ENCODE results near the gene USP33.

DNA sequence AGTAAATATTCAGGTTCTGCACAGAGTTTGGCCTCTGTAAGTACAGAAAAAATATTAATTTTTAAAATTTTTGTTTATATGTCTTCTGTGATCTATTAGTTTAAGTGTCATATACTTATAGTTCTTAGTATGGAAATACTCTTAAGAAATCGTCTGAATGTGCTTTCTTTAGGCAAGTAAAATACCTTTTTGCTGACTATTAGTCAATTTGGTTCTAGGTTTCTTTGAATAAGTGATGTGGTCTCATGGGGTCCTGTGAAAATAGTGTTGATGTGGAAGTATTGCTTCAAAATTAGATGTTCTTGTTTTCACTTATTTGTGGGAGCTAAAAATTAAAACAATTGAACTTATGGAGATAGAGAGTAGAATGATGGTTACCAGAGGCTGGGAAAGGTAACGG lies 43.7 kb upstream of the USP33 start:
- TF ChIP-seq, protein P1, sequence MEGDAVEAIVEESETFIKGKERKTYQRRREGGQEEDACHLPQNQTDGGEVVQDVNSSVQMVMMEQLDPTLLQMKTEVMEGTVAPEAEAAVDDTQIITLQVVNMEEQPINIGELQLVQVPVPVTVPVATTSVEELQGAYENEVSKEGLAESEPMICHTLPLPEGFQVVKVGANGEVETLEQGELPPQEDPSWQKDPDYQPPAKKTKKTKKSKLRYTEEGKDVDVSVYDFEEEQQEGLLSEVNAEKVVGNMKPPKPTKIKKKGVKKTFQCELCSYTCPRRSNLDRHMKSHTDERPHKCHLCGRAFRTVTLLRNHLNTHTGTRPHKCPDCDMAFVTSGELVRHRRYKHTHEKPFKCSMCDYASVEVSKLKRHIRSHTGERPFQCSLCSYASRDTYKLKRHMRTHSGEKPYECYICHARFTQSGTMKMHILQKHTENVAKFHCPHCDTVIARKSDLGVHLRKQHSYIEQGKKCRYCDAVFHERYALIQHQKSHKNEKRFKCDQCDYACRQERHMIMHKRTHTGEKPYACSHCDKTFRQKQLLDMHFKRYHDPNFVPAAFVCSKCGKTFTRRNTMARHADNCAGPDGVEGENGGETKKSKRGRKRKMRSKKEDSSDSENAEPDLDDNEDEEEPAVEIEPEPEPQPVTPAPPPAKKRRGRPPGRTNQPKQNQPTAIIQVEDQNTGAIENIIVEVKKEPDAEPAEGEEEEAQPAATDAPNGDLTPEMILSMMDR (IDR thresholded peaks at IDR 0.05; ENCODE audit: low read length), result no peak
- TF ChIP-seq EZH2 (IDR thresholded peaks at IDR 0.05; ENCODE audit: borderline replicate concordance, low read length), result no peak

Data from OCI-LY1 (cell line).